Measurements from ENCODE around the gene HMG20B.

HMG20B gene

GRCh38 chr19:3531716-3532115 is 41.0 kb upstream of the HMG20B start (continued):
- no peak for TF ChIP-seq POU6F1 (CRISPR knock-in tag; IDR thresholded peaks at IDR 0.05; ENCODE audit: borderline replicate concordance, low read depth)
- no peak for TF ChIP-seq BACH2 (CRISPR knock-in tag; IDR thresholded peaks at IDR 0.05; ENCODE audit: borderline replicate concordance)

- TF ChIP-seq ZC3H10 (CRISPR knock-in tag; IDR thresholded peaks at IDR 0.05) (no peak), GLIS3 (CRISPR knock-in tag; IDR thresholded peaks at IDR 0.05) (no peak), ZNF8 (CRISPR knock-in tag; IDR thresholded peaks at IDR 0.05) (no peak), PPARA (CRISPR knock-in tag; IDR thresholded peaks at IDR 0.05; ENCODE audit: borderline replicate concordance) (no peak), ZNF70 (CRISPR knock-in tag; IDR thresholded peaks at IDR 0.05) (no peak), PATZ1 (CRISPR knock-in tag; IDR thresholded peaks at IDR 0.05; ENCODE audit: borderline replicate concordance) (no peak), TSHZ2 (CRISPR knock-in tag; IDR thresholded peaks at IDR 0.05) (no peak), ARNTL (CRISPR knock-in tag; IDR thresholded peaks at IDR 0.05; ENCODE audit: borderline replicate concordance, low read depth) (no peak), ZFP30 (CRISPR knock-in tag; IDR thresholded peaks at IDR 0.05) (no peak), ESRRG (CRISPR knock-in tag; IDR thresholded peaks at IDR 0.05) (no peak), RARB (CRISPR knock-in tag; IDR thresholded peaks at IDR 0.05) (no peak), ZNF565 (CRISPR knock-in tag; conservative IDR thresholded peaks at IDR 0.05; ENCODE audit: low read depth) (no peak), ZFP3 (CRISPR knock-in tag; IDR thresholded peaks at IDR 0.05) (no peak), SNAI2 (CRISPR knock-in tag; IDR thresholded peaks at IDR 0.05) (no peak), CREB5 (CRISPR knock-in tag; IDR thresholded peaks at IDR 0.05; ENCODE audit: low read depth) (no peak), ISL1 (CRISPR knock-in tag; IDR thresholded peaks at IDR 0.05) (no peak), CSDC2 (CRISPR knock-in tag; IDR thresholded peaks at IDR 0.05) (no peak), CSRNP3 (CRISPR knock-in tag; IDR thresholded peaks at IDR 0.05) (no peak), OSR1 (CRISPR knock-in tag; IDR thresholded peaks at IDR 0.05) (no peak)
- ATAC-seq: no peak
These were observed 40.5 kb upstream of the HMG20B start for GRCh38 chr19:3532154-3532786.

- TF ChIP-seq PPARA (CRISPR knock-in tag; IDR thresholded peaks at IDR 0.05; ENCODE audit: borderline replicate concordance) (no peak), ZFP3 (CRISPR knock-in tag; IDR thresholded peaks at IDR 0.05) (no peak), ZFP30 (CRISPR knock-in tag; IDR thresholded peaks at IDR 0.05) (no peak), PATZ1 (CRISPR knock-in tag; IDR thresholded peaks at IDR 0.05; ENCODE audit: borderline replicate concordance) (no peak), POU6F1 (CRISPR knock-in tag; IDR thresholded peaks at IDR 0.05; ENCODE audit: borderline replicate concordance, low read depth) (no peak)
- no peak for ATAC-seq
These were observed 39.7 kb upstream of the HMG20B start for GRCh38 chr19:3533033-3533432.

Data from SK-N-SH treated with all-trans-retinoic acid at 6 μM for 48 hours (cell line).